Right lobe of liver (tissue), 4 donors: ENCODE measurements around the gene LRIG3.
"Not testable (repeated sequence)": the region's sequence is repeated elsewhere in the genome, so short reads cannot be mapped to it uniquely, and the experiment has no call there.

Experiments used
- POLR2A ChIP-seq: fragments of 450-650 bp; IDR thresholded peaks from one replicate; pipeline ENCODE4 v1.6.1; 2017; ENCODE audit warnings: antibody characterized with exemption, mild to moderate bottlenecking
- TF ChIP-seq, protein P1 (sequence below), 4 donors: fragments of 200-600 bp in 3 of 4; fragments of 450-650 bp in 1 of 4; IDR thresholded peaks; one replicate each; pipeline versions ENCODE4 v1.5.1 to v1.8.0; 2016 to 2022; ENCODE audit warnings: antibody characterized with exemption in 4 of 4, mild to moderate bottlenecking in 2 of 4
- donor health status: DM: no; HTN: no; CAD: no.
- donor health status: DM: no; HTN: no; CAD: no.
- donor health status: DM: no; HTN: yes; CAD: no.

DNA sequence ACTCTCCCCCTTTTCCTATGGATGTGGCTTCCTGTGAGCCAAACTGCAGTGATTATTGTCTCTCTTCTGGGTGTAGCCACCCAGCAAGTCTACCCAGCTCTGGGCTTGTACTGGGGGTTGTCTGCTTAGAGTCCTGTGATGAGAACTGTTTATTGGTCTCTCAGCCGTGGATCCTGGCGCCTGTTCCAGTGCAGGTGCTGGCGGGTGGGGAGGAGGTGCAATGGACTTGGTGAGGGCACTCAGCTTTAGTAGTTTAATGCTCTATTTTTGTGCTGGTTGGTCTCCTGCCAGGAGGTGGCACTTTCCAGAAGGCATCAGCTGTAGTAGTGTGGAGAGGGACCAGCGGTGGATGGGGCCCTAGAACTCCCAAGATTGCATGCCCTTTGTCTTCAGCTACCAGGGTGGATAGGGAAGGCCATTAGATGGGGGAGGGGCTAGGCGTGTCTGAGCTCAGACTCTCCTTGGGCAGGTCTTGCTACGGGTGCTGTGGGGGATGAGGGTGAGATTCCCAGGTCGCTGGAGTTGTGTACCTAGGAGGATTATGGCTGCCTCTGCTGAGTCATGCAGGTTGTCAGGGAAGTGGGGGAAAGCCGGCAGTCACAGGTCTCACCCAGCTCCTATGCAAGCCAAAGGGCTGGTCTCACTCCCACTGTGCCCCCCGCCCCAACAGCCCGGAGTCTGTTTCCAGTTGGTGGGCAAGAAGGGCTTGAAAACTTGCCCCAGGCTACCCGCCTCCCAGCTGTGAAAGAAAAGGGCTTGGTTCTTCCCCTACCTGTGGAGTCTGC lies 29.8 kb upstream of the LRIG3 start:
- TF ChIP-seq, protein P1, sequence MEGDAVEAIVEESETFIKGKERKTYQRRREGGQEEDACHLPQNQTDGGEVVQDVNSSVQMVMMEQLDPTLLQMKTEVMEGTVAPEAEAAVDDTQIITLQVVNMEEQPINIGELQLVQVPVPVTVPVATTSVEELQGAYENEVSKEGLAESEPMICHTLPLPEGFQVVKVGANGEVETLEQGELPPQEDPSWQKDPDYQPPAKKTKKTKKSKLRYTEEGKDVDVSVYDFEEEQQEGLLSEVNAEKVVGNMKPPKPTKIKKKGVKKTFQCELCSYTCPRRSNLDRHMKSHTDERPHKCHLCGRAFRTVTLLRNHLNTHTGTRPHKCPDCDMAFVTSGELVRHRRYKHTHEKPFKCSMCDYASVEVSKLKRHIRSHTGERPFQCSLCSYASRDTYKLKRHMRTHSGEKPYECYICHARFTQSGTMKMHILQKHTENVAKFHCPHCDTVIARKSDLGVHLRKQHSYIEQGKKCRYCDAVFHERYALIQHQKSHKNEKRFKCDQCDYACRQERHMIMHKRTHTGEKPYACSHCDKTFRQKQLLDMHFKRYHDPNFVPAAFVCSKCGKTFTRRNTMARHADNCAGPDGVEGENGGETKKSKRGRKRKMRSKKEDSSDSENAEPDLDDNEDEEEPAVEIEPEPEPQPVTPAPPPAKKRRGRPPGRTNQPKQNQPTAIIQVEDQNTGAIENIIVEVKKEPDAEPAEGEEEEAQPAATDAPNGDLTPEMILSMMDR (IDR thresholded peaks at IDR 0.05) = not testable (repeated sequence)
- TF ChIP-seq POLR2A = not testable (repeated sequence)
